K562 (cell line): Measurements from ENCODE around the gene PDE3A. TPM values are rescaled to one million over a fixed set of nuclear protein-coding genes. Genes with fewer than 3 reads are reported as not detected.

Experiments
- ATAC-seq: fragments of 200-7000 bp; cut with Tn5 transposase; 3 replicates; pipeline ENCODE4 v1.9.1; 2020; ENCODE audit warnings: moderate library complexity
- BruUV-seq: library from RNA; stranded (reverse); fragments of 400-500 nt; replicated peaks from 2 replicates; lab custom pipeline; 2021; lab: Mats Ljungman, UMichigan
- CTCF ChIA-PET: fragments of 300-600 bp; formaldehyde crosslinking; extraction: SDS; loops from one replicate; lab custom pipeline; 2021; ENCODE audit warnings: low intra/inter-chr PET ratio; lab: Yijun Ruan, JAX
- POLR2A ChIA-PET: fragments of 300-600, 350-650 bp; sonication (Branson Sonifier 250); formaldehyde crosslinking; extraction: SDS; loops from one replicate; lab custom pipeline; 2021; ENCODE audit warnings: antibody characterized with exemption, inconsistent platforms; lab: Yijun Ruan, JAX
- DNase-seq, 4 experiments: peaks; one replicate each; pipeline versions ENCODE4 v3.0.0 to v3.0.0-alpha.2; 2011 to 2018; ENCODE audit warnings: low spot score in 3 of 4, mixed read lengths in 3 of 4; ENCODE audit errors: extremely low read depth in 1 of 4
- FAIRE-seq: peaks from 2 replicates; lab custom pipeline; 2011; peaks lifted over from hg19 to GRCh38; lab: Jason Lieb, UNC
- H2AFZ ChIP-seq: 2 replicates; pipeline ENCODE4 v1.6.0; 2011; ENCODE audit warnings: low read depth, low read length, control low read depth, inconsistent platforms
- H3K27ac ChIP-seq: fragments of 200-600 bp; 3 replicates; pipeline ENCODE4 v1.8.0; 2011; ENCODE audit warnings: low read depth, mild to moderate bottlenecking, control low read depth, inconsistent platforms, low read length, moderate library complexity, mixed read lengths; ENCODE audit errors: extremely low read depth
- H3K27me3 ChIP-seq, 2 experiments: fragments of 300-600 bp in 1 of 2; 2 replicates in 1 of 2; 3 replicates in 1 of 2; pipeline versions ENCODE4 v1.6.0 to v1.8.0; 2011; ENCODE audit warnings: inconsistent platforms in 2 of 2, low read length in 2 of 2, mild to moderate bottlenecking in 1 of 2, mixed read lengths in 1 of 2, moderate library complexity in 1 of 2; ENCODE audit not compliant: control insufficient read depth in 2 of 2, insufficient read depth in 2 of 2
- H3K36me3 ChIP-seq: fragments of 300-600 bp; 3 replicates; pipeline ENCODE4 v1.8.0; 2011; ENCODE audit warnings: mild to moderate bottlenecking, low read length, inconsistent platforms; ENCODE audit not compliant: control insufficient read depth, insufficient read depth
- H3K4me1 ChIP-seq, 2 experiments: fragments of 200-600 bp in 1 of 2; replicated peaks in 1 of 2; 2 replicates in 1 of 2; 3 replicates in 1 of 2; pipeline versions ENCODE4 v1.5.1 to v1.8.0; 2011; ENCODE audit warnings: inconsistent platforms in 2 of 2, low read length in 2 of 2, mild to moderate bottlenecking in 1 of 2, mixed read lengths in 1 of 2, moderate library complexity in 1 of 2; ENCODE audit not compliant: control insufficient read depth in 2 of 2, insufficient read depth in 2 of 2
- H3K4me2 ChIP-seq: 2 replicates; pipeline ENCODE4 v1.6.1; 2011; ENCODE audit warnings: low read length, control low read depth, inconsistent platforms, mixed read lengths; ENCODE audit not compliant: insufficient read depth
- H3K4me3 ChIP-seq: fragments of 200-600 bp; sonication (generic), shearing (Covaris generic); 2 replicates; pipeline ENCODE4 v1.5.1; 2016; ENCODE audit warnings: control low read depth, inconsistent platforms
- H3K79me2 ChIP-seq: fragments of 200-600 bp; 3 replicates; pipeline ENCODE4 v1.8.0; 2011; ENCODE audit warnings: low read length, inconsistent platforms; ENCODE audit not compliant: control insufficient read depth, insufficient read depth
- H3K9ac ChIP-seq, 2 experiments: 2 replicates each; pipeline versions ENCODE4 v1.6.0 to v1.6.1; 2011; ENCODE audit warnings: low read depth in 2 of 2, low read length in 2 of 2, control low read depth in 1 of 2, inconsistent platforms in 1 of 2, mild to moderate bottlenecking in 1 of 2, mixed read lengths in 1 of 2; ENCODE audit not compliant: insufficient read depth in 1 of 2
- H3K9me1 ChIP-seq: one replicate; pipeline ENCODE4 v1.6.0; 2011; ENCODE audit warnings: inconsistent platforms, mild to moderate bottlenecking, low read length, moderate library complexity; ENCODE audit not compliant: control insufficient read depth, insufficient read depth
- H3K9me3 ChIP-seq: replicated peaks from 2 replicates; pipeline ENCODE4 v1.5.1; 2011; ENCODE audit warnings: low read depth, low read length, inconsistent platforms; ENCODE audit not compliant: control insufficient read depth, insufficient read depth
- H4K20me1 ChIP-seq: replicated peaks from 2 replicates; pipeline ENCODE4 v1.6.1; 2011; ENCODE audit warnings: low read length, inconsistent platforms, mixed read lengths; ENCODE audit not compliant: control insufficient read depth, insufficient read depth
- PTRF ChIP-seq: fragments of 450-650 bp; IDR thresholded peaks from 2 replicates; pipeline ENCODE4 v1.6.1; 2016; ENCODE audit warnings: mild to moderate bottlenecking, missing genetic modification characterization, missing compliant biosample characterization
- YY1 ChIP-seq, 3 experiments: IDR thresholded peaks; 2 replicates each; pipeline ENCODE4 v1.6.1; 2011; ENCODE audit warnings: low read length in 2 of 3, mild to moderate bottlenecking in 2 of 3, moderate library complexity in 2 of 3, borderline replicate concordance in 1 of 3, control low read depth in 1 of 3, low read depth in 1 of 3; ENCODE audit not compliant: insufficient read depth in 3 of 3, insufficient replicate concordance in 2 of 3, control insufficient read depth in 1 of 3, insufficient read length in 1 of 3; ENCODE audit errors: extremely low read depth in 1 of 3
- WGBS: fragments of 100-300 bp; shearing (Covaris generic); methylation state at CpG from one replicate; pipeline ENCODE4 v1.1.6; 2016; ENCODE audit warnings: low coverage, mixed read lengths; ENCODE audit not compliant: insufficient coverage; ENCODE audit errors: missing lambda C conversion rate; 5-methylcytosine and 5-hydroxymethylcytosine counted together
- in situ Hi-C: fragments of 300-500 bp; cut with MboI; formaldehyde crosslinking; loops from 4 replicates; pipeline ENCODE4 v1.15.0; 2018; ENCODE audit warnings: inconsistent platforms, mixed read lengths
- intact Hi-C: fragments of 100-400 bp; cut with micrococcal nuclease; formaldehyde crosslinking; loops from 2 replicates; pipeline ENCODE4 v1.14.2; 2022
- polyA plus RNA-seq, 8 experiments: library from polyadenylated mRNA; depleted of rRNA in 4 of 8; stranded (reverse) in 5 of 8; unstranded in 3 of 8; fragments of >200 nt; fragmentation: Nextera tagmentation in 2 of 8; fragmentation: Illumina TruSeq in 1 of 8; extraction: Ambion mirVana in 2 of 8; extraction: Trizol in 1 of 8; gene quantifications; 2 replicates each; pipeline versions ENCODE4 v1.2.1 to v1.2.3, GENCODE V29; 2011 to 2014; ENCODE audit warnings: inconsistent platforms in 1 of 8, missing spikeins in 1 of 8
- total RNA-seq, 7 experiments: library from RNA; depleted of rRNA in 6 of 7; stranded (reverse); fragments of >200 nt in 6 of 7; fragmentation: Illumina TruSeq in 2 of 7; extraction: Trizol in 2 of 7; gene quantifications; 2 replicates each; pipeline versions ENCODE4 v1.2.1 to v1.2.3, GENCODE V29; 2011 to 2021; ENCODE audit warnings: low replicate concordance in 1 of 7
- TF ChIP-seq, protein P1 (sequence below), 3 experiments: fragments of 200-800 bp in 1 of 3; fragments of 250-450 bp in 1 of 3; fragments of 450-650 bp in 1 of 3; sonication (Bioruptor Pico) in 1 of 3; sonication (Bioruptor generic) in 1 of 3; formaldehyde crosslinking in 1 of 3; IDR thresholded peaks; 2 replicates each; pipeline versions ENCODE4 v1.6.1 to v1.8.0; 2016 to 2022; ENCODE audit warnings: mild to moderate bottlenecking in 2 of 3, missing genetic modification characterization in 2 of 3, missing compliant biosample characterization in 1 of 3, moderate library complexity in 1 of 3
- TF ChIP-seq, protein P2 (sequence below): IDR thresholded peaks from 3 replicates; pipeline ENCODE4 v1.6.1; 2011; ENCODE audit warnings: borderline replicate concordance, mild to moderate bottlenecking, moderate library complexity; ENCODE audit not compliant: insufficient read length; ENCODE audit errors: extremely low read depth
- TF ChIP-seq, protein P3 (sequence below): fragments of 450-650 bp; IDR thresholded peaks from 2 replicates; pipeline ENCODE4 v1.6.1; 2016; ENCODE audit warnings: antibody characterized with exemption
- TF ChIP-seq, protein P4 (sequence below): IDR thresholded peaks from 2 replicates; pipeline ENCODE4 v1.6.1; 2016; ENCODE audit warnings: missing genetic modification characterization, missing compliant biosample characterization
- TF ChIP-seq, protein P5 (sequence below): fragments of 250-450 bp; sonication (Bioruptor Pico); IDR thresholded peaks from 2 replicates; pipeline ENCODE4 v1.5.0; 2021; ENCODE audit warnings: mild to moderate bottlenecking, borderline replicate concordance

Gene PDE3A
- total and polyA plus RNA-seq, 9 of the 15 experiments (the other 6 are each of a cell fraction or from before 2014, with no cell fraction given): 0.02 TPM; not detected in 8

DNA sequence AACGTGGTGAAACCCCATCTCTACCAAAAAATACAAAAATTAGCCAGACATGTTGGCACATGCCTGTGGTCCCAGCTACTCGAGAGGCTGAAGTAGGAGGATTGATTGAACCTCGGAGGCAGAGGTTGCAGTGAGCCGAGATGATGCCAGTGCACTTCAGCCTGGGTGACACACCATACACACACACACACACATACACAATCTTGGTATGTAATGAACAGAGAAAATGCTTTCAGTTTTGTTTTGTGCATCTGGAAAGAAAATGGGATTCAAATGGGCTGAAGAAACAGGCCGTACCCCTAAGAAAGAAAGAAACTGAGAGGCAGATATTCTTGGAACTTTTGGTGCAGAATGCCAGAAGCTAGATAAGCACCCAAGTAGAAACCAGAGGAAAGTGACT, 107.2 kb downstream of the PDE3A start:
- FAIRE-seq (no peak), DNase-seq (no peak), ATAC-seq (no peak)
- no TSS peak for BruUV-seq
- no peak overlapping the region for H2AFZ ChIP-seq
- no peak overlapping the region for H3K4me2 ChIP-seq
- H3K4me3 ChIP-seq: no peak overlapping the region
- no peak overlapping the region for H3K27ac ChIP-seq
- 0% methylated on average over 5 of the region's 5 CpGs for WGBS
- H3K36me3 ChIP-seq: no peaks in the 10 kb centered on the region
- in situ Hi-C loops (no loop called here), intact Hi-C loops (no loop called here)
- H3K9me1 ChIP-seq: no peaks in the 10 kb centered on the region
- H4K20me1 ChIP-seq: no peaks in the 10 kb centered on the region
- no peaks in the 10 kb centered on the region for H3K4me1 ChIP-seq
- H3K9me3 ChIP-seq: no peaks in the 10 kb centered on the region
- ChIA-PET CTCF (no interaction called here), POLR2A (no interaction called here)
- H3K79me2 ChIP-seq: no peaks in the 10 kb centered on the region
- H3K9ac ChIP-seq: no peak overlapping the region
- H3K27me3 ChIP-seq: no peaks in the 10 kb centered on the region
- TF ChIP-seq YY1 (IDR thresholded peaks at IDR 0.05; ENCODE audit: borderline replicate concordance in 1 of 3, control insufficient read depth in 1 of 3, extremely low read depth in 1 of 3, insufficient read depth in 3 of 3, insufficient read length in 1 of 3, insufficient replicate concordance in 2 of 3, low read depth in 1 of 3, low read length in 2 of 3) (no peak), PTRF (tag) (no peak)
- TF ChIP-seq, protein P1, sequence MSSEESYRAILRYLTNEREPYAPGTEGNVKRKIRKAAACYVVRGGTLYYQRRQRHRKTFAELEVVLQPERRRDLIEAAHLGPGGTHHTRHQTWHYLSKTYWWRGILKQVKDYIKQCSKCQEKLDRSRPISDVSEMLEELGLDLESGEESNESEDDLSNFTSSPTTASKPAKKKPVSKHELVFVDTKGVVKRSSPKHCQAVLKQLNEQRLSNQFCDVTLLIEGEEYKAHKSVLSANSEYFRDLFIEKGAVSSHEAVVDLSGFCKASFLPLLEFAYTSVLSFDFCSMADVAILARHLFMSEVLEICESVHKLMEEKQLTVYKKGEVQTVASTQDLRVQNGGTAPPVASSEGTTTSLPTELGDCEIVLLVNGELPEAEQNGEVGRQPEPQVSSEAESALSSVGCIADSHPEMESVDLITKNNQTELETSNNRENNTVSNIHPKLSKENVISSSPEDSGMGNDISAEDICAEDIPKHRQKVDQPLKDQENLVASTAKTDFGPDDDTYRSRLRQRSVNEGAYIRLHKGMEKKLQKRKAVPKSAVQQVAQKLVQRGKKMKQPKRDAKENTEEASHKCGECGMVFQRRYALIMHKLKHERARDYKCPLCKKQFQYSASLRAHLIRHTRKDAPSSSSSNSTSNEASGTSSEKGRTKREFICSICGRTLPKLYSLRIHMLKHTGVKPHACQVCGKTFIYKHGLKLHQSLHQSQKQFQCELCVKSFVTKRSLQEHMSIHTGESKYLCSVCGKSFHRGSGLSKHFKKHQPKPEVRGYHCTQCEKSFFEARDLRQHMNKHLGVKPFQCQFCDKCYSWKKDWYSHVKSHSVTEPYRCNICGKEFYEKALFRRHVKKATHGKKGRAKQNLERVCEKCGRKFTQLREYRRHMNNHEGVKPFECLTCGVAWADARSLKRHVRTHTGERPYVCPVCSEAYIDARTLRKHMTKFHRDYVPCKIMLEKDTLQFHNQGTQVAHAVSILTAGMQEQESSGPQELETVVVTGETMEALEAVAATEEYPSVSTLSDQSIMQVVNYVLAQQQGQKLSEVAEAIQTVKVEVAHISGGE (CRISPR knock-in tag; IDR thresholded peaks at IDR 0.05): no peak
- TF ChIP-seq, protein P2, sequence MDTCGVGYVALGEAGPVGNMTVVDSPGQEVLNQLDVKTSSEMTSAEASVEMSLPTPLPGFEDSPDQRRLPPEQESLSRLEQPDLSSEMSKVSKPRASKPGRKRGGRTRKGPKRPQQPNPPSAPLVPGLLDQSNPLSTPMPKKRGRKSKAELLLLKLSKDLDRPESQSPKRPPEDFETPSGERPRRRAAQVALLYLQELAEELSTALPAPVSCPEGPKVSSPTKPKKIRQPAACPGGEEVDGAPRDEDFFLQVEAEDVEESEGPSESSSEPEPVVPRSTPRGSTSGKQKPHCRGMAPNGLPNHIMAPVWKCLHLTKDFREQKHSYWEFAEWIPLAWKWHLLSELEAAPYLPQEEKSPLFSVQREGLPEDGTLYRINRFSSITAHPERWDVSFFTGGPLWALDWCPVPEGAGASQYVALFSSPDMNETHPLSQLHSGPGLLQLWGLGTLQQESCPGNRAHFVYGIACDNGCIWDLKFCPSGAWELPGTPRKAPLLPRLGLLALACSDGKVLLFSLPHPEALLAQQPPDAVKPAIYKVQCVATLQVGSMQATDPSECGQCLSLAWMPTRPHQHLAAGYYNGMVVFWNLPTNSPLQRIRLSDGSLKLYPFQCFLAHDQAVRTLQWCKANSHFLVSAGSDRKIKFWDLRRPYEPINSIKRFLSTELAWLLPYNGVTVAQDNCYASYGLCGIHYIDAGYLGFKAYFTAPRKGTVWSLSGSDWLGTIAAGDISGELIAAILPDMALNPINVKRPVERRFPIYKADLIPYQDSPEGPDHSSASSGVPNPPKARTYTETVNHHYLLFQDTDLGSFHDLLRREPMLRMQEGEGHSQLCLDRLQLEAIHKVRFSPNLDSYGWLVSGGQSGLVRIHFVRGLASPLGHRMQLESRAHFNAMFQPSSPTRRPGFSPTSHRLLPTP: no peak
- TF ChIP-seq, protein P3, sequence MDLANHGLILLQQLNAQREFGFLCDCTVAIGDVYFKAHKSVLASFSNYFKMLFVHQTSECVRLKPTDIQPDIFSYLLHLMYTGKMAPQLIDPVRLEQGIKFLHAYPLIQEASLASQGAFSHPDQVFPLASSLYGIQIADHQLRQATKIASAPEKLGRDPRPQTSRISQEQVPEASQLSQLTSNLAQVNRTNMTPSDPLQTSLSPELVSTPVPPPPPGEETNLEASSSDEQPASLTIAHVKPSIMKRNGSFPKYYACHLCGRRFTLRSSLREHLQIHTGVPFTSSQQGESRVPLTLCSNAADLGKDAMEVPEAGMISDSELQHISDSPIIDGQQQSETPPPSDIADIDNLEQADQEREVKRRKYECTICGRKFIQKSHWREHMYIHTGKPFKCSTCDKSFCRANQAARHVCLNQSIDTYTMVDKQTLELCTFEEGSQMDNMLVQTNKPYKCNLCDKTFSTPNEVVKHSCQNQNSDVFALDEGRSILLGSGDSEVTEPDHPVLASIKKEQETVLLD: no peak
- TF ChIP-seq, protein P4, sequence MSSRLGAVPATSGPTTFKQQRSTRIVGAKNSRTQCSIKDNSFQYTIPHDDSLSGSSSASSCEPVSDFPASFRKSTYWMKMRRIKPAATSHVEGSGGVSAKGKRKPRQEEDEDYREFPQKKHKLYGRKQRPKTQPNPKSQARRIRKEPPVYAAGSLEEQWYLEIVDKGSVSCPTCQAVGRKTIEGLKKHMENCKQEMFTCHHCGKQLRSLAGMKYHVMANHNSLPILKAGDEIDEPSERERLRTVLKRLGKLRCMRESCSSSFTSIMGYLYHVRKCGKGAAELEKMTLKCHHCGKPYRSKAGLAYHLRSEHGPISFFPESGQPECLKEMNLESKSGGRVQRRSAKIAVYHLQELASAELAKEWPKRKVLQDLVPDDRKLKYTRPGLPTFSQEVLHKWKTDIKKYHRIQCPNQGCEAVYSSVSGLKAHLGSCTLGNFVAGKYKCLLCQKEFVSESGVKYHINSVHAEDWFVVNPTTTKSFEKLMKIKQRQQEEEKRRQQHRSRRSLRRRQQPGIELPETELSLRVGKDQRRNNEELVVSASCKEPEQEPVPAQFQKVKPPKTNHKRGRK: no peak
- TF ChIP-seq, protein P5, sequence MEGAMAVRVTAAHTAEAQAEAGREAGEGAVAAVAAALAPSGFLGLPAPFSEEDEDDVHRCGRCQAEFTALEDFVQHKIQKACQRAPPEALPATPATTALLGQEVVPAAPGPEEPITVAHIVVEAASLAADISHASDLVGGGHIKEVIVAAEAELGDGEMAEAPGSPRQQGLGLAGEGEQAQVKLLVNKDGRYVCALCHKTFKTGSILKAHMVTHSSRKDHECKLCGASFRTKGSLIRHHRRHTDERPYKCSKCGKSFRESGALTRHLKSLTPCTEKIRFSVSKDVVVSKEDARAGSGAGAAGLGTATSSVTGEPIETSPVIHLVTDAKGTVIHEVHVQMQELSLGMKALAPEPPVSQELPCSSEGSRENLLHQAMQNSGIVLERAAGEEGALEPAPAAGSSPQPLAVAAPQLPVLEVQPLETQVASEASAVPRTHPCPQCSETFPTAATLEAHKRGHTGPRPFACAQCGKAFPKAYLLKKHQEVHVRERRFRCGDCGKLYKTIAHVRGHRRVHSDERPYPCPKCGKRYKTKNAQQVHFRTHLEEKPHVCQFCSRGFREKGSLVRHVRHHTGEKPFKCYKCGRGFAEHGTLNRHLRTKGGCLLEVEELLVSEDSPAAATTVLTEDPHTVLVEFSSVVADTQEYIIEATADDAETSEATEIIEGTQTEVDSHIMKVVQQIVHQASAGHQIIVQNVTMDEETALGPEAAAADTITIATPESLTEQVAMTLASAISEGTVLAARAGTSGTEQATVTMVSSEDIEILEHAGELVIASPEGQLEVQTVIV (CRISPR knock-in tag): no peak
